ENCODE data around the gene ALB. TPM values are rescaled to one million over a fixed set of nuclear protein-coding genes. Genes with fewer than 3 reads are reported as not detected.

Gene ALB
- total RNA-seq, 2 donors from 2014 or later, result 0.41 TPM; not detected in 1

GRCh38 chr4:73454920-73455319 lies 50.8 kb downstream of the ALB start:
- Histone ChIP-seq H3K27ac (no peak overlapping the region), H3K4me1 (no peaks in the 10 kb centered on the region), H3K27me3 (no peaks in the 10 kb centered on the region), H3K4me3 (no peak overlapping the region), H3K36me3 (no peaks in the 10 kb centered on the region), H3K9me3 (no peaks in the 10 kb centered on the region)
- TF ChIP-seq CTCF (IDR thresholded peaks at IDR 0.05), result no peak
- no peak for DNase-seq (ENCODE audit: low spot score)

- Histone ChIP-seq H3K4me3 (no peak overlapping the region), H3K9me3 (no peaks in the 10 kb centered on the region), H3K36me3 (no peaks in the 10 kb centered on the region), H3K4me1 (no peaks in the 10 kb centered on the region), H3K27ac (no peak overlapping the region), H3K27me3 (no peaks in the 10 kb centered on the region)
- TF ChIP-seq CTCF (IDR thresholded peaks at IDR 0.05), result no peak
- no peak for DNase-seq (ENCODE audit: low spot score)
Observed at GRCh38 chr4:73456177-73457022, 52.3 kb downstream of the ALB start.

GRCh38 chr4:73458184-73459047 lies 54.3 kb downstream of the ALB start:
- Histone ChIP-seq H3K9me3 (no peaks in the 10 kb centered on the region), H3K36me3 (no peaks in the 10 kb centered on the region), H3K27me3 (no peaks in the 10 kb centered on the region), H3K4me1 (no peaks in the 10 kb centered on the region), H3K27ac (no peak overlapping the region), H3K4me3 (no peak overlapping the region)
- TF ChIP-seq CTCF (IDR thresholded peaks at IDR 0.05), result no peak
- no peak for DNase-seq (ENCODE audit: low spot score)

GRCh38 chr4:73459048-73459421 lies 54.9 kb downstream of the ALB start:
- no peaks in the 10 kb centered on the region for H3K4me1 ChIP-seq
- no peak for TF ChIP-seq CTCF (IDR thresholded peaks at IDR 0.05)
- H3K9me3 ChIP-seq, result no peaks in the 10 kb centered on the region
- no peak overlapping the region for H3K4me3 ChIP-seq
- no peak overlapping the region for H3K27ac ChIP-seq
- H3K36me3 ChIP-seq, result no peaks in the 10 kb centered on the region
- H3K27me3 ChIP-seq, result no peaks in the 10 kb centered on the region
- no peak for DNase-seq (ENCODE audit: low spot score)

DNA sequence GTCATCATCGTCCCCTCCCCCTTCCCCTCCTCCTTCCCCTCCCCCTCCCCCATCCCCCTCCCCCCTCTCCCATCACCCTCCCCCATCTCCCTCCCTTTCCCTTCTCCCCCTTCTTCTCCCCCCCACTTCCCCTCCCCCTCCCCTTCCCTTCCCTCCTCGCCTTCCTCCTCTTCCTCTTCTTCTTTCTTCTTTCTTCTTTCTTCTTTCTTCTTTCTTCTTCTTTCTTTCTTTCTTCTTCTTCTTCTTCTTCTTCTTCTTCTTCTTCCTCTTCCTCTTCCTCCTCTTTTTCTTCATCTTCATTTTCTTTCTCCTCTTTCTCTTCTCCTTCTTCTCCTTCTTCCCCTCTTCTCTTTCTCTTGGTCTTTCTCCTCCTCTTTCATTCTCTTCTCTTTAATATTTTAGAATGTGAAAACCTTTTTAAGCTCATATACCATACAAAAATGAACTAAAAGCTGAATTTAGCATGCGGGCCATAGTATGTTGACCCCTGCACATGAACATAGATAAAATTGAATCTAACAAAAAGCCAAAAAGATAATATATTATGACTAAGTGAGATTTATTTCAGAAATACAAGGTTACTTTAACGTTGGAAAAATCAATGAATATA lies 56.9 kb downstream of the ALB start:
- no peaks in the 10 kb centered on the region for H3K4me1 ChIP-seq

More for the DNA sequence above, 56.9 kb downstream of the ALB start:
- no peaks in the 10 kb centered on the region for H3K9me3 ChIP-seq
- H3K27ac ChIP-seq, result no peak overlapping the region
- no peak overlapping the region for H3K4me3 ChIP-seq
- no peak for TF ChIP-seq CTCF (IDR thresholded peaks at IDR 0.05)
- no peak for DNase-seq (ENCODE audit: low spot score)
- no peaks in the 10 kb centered on the region for H3K36me3 ChIP-seq
- H3K27me3 ChIP-seq, result no peaks in the 10 kb centered on the region

Data from right atrium auricular region (tissue), 2 donors.